ENCODE data around the gene VWA1.

DNA sequence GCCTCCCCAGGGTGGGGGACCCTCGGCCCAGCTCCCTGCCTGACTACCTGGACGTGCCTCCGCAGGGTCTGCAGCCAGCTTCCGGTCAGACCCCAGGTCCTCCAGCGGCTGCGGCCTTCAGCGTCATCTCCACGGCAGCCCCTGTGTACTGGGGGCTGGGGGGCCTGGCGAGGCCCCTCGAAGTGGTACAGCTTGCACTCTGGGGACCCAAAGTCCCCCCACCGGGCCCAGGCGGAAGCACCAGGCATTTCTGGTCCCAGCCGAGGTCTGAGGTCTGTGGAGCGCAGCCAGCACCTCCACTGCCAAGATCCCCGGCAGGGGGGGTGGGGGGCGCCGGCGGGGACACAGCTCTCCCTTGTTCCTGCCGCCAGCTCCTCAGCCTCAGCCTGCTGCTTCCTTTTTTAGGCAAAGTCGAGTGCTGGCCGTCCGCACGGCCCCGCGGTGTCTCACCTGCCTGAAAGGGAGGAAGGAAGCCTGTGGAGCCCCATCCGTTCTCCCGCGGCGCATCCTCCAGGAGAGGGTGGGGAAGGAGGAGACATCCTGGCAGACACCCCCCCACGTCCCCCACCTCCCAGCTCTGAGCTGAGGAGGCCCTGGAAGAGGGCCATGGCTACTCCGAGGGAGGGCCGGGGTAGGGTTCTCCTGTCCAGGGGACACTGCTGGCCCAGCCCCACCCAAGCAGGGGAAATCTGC lies 1.2 kb upstream of the VWA1 start:
- TF ChIP-seq CTCF (conservative IDR thresholded peaks at IDR 0.05) (no peak), EZH2 (IDR thresholded peaks at IDR 0.05; ENCODE audit: low read depth) (no peak)
